ENCODE results near the gene OR6Y1.

GRCh38 chr1:158579733-158580132 is 25.5 kb upstream of the OR6Y1 start, which contains the start of gene OR10X1:
- TF ChIP-seq CTCF (IDR thresholded peaks at IDR 0.05; ENCODE audit: low read depth, low read length) (no peak), EZH2phosphoT487 (IDR thresholded peaks at IDR 0.05; ENCODE audit: low read depth) (no peak)
